Transverse colon (tissue), 3 donors: ENCODE measurements around the gene CCDC198.

Experiments
- POLR2A ChIP-seq: fragments of 450-650 bp; IDR thresholded peaks from one replicate; pipeline ENCODE4 v1.6.1; 2016; ENCODE audit warnings: antibody characterized with exemption, mild to moderate bottlenecking, moderate library complexity
- TF ChIP-seq, protein P1 (sequence below), 5 experiments: fragments of 200-600 bp in 3 of 5; fragments of 450-650 bp in 2 of 5; sonication (generic) in 3 of 5; IDR thresholded peaks; 1 replicate in 2 of 5; 2 replicates in 3 of 5; pipeline ENCODE4 v1.5.1; 2016 to 2017; ENCODE audit warnings: antibody characterized with exemption in 5 of 5, inconsistent platforms in 3 of 5, mild to moderate bottlenecking in 2 of 5, moderate library complexity in 1 of 5

DNA sequence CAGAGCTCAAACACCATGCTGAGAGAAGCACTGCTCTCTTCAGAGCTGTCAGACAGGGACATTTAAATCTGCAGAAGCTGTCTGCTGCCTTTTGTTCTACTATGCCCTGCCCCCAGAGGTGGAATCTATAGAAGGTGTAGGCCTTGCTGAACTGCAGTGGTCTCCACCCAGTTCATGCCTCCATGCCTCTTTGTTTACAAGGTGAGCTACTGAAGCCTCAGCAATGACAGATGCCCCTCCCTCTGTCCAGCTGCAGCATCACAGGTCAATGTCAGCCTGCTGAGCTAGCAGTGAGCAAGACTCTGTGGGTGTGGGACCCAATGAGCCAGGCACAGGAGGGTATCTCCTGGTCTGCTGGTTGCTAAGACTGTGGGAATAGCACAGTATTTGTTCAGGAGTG, 25.4 kb upstream of the CCDC198 start:
- TF ChIP-seq POLR2A: no peak
- TF ChIP-seq, protein P1, sequence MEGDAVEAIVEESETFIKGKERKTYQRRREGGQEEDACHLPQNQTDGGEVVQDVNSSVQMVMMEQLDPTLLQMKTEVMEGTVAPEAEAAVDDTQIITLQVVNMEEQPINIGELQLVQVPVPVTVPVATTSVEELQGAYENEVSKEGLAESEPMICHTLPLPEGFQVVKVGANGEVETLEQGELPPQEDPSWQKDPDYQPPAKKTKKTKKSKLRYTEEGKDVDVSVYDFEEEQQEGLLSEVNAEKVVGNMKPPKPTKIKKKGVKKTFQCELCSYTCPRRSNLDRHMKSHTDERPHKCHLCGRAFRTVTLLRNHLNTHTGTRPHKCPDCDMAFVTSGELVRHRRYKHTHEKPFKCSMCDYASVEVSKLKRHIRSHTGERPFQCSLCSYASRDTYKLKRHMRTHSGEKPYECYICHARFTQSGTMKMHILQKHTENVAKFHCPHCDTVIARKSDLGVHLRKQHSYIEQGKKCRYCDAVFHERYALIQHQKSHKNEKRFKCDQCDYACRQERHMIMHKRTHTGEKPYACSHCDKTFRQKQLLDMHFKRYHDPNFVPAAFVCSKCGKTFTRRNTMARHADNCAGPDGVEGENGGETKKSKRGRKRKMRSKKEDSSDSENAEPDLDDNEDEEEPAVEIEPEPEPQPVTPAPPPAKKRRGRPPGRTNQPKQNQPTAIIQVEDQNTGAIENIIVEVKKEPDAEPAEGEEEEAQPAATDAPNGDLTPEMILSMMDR (IDR thresholded peaks at IDR 0.05): no peak
